Activated T-helper 9 cell treated with anti-CD3 and anti-CD28 coated beads, Interleukin-2, amount 50 U/mL, for 16 hours (primary cell): Measurements from ENCODE around the gene DSCAML1.

ENCODE experiments used
- DNase-seq: peaks from one replicate; pipeline ENCODE4 v3.0.0-alpha.2; 2020; ENCODE audit warnings: low read depth

The DSCAML1 gene

GRCh38 chr11:117724621-117725020 lies 72.4 kb downstream of the DSCAML1 start:
- DNase-seq, result no peak

DNA sequence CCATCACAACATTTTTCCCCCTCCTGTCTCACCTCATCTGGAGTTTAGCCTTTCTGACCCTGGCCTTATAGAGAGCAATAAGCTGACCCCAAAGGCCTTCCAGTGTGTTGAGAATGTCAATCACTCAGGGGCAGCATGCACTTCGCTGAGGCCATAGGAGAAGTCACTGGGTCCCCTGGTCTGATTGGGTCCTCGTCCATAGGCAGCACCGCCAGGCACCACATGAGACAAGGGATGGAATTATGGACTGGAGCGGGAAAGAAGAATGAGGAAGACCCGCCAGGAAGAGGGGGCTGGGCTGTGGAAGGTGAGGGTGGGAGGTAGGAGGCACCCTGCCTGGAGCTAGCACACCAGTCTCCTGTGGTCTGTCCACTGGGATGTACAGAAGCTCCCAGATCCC lies 72.9 kb downstream of the DSCAML1 start:
- no peak for DNase-seq

GRCh38 chr11:117723277-117724024 lies 73.6 kb downstream of the DSCAML1 start:
- no peak for DNase-seq

GRCh38 chr11:117722082-117722481 lies 74.9 kb downstream of the DSCAML1 start:
- DNase-seq, result no peak

DNA sequence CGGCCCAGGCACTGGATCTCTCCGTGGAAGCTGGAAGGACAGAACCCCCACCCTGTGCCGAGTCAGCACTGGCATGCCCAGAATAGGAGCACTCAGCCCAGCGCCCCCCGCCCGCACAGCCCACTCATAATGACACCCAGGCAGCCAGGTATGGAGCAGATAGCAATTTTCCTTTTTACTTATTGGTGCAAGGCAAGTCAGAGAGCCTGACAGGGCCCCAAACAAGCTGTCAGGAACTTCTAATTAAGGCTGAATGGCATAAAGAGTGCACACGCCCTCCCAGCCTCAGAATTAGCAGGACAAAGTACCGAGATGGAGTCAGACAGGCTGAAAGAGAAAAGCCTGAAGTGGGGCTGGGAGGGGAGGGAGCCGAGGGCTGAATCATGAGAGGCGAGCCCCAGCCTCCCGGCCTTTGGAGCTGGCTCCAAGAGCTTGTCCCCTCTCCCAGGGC lies 76.9 kb downstream of the DSCAML1 start:
- DNase-seq, result no peak

DNA sequence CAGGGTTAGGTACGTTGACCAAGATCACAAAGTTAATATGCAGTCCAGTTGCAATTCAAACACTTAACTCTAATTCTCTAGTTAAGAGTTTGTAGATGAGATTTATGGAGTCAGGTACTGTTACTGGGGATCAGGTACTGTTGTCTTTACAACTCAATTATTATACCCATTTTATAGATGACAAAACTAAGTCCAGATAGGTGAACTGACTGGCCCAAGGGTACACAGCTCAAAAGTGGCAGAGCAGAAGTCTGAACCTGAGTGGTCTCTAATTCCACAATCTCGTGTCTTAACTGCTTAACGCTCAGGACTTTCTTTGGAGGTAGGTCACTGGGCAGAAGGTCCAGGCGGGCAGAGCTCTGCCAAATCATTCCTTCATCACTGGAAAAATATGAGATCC lies 77.5 kb downstream of the DSCAML1 start:
- DNase-seq, result no peak

- DNase-seq, result no peak
Measured at GRCh38 chr11:117717485-117718314, 79.3 kb downstream of the DSCAML1 start.

DNA sequence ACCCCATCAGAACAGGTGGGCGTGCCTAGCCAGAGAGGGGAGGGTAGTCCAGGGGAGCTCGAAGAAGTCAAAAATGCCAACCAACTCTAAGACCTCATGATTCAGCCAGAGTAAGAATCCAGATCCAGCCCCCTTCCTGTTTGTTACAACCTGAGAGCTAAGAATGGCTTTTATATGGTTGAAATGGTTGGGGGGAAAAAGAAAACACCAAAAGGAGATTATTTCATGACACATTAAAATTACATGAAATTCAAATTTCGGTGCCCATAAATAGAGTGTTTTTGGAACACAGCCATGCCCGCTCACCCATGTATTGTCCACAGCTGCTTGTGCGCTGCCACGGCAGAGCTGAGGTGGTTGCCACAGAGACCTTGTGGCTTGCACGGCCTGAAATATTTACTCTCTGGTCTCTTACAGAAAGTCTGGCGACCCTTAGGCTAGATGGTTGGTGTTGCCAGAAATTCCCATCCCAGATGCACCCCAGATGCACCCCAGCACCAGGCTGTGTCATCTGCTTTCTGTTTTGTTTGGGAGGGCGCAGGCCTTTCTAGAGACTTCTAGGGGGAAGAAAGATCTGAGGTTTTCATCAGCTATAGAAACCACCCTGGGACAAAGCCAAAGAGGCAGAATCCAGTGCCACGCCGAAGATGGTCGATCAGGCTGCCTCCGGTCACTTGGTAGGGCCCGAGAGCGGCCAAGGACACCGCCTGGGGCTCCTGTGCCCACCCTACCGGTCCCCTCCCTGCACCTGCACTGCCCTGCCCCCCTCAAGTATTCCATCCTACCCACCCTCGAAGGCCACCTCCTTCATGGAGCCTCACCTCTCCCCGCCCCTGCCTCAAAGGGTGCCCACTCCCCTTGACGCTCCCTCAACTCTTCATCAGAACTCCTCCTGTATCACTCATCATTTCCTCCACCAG lies 80.2 kb downstream of the DSCAML1 start:
- no peak for DNase-seq

GRCh38 chr11:117715801-117716200 lies 81.2 kb downstream of the DSCAML1 start:
- no peak for DNase-seq

DNA sequence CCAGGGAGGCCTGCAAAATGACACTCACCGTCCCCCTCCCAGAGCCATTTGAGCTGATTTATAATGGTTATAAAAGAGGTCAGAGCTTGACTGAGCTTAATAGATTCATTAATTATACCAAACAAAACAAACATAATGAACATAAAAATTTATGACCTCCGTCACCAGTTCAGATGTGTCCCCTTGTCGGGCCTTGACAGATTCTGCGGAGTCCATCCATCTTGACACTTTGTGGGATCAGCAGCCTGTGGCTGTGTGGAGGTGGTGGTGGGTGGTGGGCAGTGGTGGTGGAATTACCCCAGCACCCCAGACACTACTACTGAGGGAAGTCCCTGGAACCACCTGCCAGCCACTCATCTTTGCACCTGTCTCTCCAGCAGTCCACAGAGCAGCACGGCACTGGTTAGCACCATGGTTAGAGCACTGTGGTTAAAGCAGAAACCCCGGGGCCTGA lies 83.5 kb downstream of the DSCAML1 start:
- no peak for DNase-seq

DNA sequence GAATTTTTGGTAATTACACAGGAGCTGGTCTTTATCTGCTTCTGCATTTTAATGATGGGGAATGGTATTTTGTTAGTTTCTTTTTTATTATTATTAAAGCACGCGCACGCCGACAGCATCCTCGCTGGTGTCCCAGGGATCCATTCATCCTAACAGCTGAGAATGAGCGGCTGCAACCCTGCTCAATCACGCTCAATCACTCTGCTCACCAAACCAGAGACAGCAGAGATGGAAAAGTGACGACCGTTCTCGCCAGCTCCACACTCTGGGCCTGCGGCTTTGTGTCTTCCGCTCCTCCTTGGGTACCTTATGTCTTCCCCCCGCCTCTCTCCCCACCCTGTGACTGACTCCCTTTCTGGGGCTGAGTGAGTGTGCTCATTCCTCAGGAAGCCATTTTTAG lies 84.5 kb downstream of the DSCAML1 start:
- DNase-seq, result no peak

DNA sequence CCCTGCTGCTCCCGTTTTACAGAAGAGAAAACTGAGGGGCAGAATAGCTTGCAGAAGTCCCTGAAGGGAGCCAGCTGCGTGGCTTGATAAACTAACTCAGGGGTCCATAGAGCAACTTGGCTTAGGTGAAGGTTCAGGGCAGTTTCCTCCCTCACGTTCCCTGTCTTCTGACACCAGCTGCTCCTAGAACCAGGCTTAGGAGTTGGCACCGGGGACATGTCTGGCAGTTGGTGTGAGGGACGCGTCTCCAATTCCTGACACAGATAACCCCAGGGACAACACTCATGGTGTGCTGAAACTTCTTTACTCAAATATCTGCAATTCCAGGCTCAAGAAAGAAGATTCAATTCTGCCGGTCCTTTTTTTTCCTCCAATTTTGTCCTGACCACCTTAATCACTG lies 85.7 kb downstream of the DSCAML1 start:
- no peak for DNase-seq

GRCh38 chr11:117710211-117710610 lies 86.8 kb downstream of the DSCAML1 start:
- DNase-seq, result no peak

- no peak for DNase-seq
Measured at GRCh38 chr11:117706322-117706814, 90.6 kb downstream of the DSCAML1 start.

DNA sequence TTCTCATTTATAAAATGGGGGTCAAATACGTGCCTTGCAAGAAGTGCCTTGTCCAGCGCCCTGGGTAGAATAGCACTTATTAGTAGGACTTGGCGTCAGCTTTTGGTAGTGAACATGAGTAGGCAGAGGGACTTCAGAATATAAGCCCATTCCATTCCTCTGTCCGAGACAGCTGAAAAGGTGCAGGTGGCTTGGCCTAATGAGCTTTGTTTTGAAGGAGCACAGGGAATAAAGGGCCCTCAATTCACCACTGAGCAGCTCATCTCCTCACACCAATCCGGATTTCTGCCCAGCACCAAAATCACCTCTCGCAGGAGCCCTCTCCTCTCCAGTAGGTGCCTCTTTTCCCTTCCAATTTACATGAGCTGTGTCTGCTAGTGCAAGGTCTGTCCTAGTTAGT lies 91.2 kb downstream of the DSCAML1 start:
- DNase-seq, result no peak

- no peak for DNase-seq
Measured at GRCh38 chr11:117704395-117705100, 92.5 kb downstream of the DSCAML1 start.

DNA sequence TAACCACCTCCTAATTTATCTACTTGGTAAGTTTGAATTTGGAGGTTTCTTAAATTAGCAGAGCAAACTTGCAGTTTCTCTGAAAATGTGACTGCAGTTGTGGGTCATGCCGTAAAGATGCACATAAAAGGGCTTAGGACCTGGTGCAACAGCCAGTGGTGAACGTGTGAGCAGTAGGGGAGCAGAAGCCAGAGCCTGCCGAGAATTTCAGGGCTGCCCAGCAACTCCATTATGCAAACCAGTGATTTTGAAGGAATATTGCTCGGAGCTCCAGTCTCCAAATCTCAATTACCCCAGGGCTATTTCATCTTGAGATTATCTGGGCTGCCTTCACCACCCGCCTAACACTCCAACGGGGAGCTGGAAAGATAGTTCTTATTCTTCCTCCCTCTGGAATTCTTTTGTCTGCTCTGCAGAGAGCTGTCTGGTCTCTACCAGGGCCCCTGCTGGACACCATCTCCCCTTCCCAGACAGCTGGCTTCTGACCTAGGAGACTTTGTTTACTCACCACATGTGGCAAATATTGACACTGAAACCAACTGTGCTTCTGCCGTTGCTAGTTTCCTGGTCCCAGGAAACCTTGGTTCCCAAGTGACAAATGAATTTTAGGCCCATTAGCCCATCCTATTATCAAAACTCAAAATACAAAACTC lies 93.9 kb downstream of the DSCAML1 start:
- DNase-seq, result no peak

DNA sequence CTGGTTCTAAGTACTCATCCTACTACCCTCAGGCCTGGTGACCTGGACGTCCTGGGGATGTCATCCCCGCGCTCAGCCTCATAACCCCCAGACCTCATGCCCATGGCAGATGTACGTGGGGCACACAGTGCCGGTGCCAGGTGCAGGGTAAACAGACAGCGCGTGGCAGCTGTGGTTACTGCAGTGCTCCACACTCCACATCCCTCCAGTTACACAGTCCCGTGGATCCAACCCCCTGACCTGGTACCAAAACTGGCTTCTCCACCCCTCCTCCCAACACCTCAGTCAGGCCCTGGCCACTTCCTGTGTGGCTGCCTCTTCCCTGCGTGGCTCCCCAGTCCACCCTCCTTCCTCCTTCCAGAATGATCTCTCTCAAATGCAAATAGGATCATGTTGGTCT lies 95.2 kb downstream of the DSCAML1 start:
- no peak for DNase-seq

- DNase-seq, result no peak
Measured at GRCh38 chr11:117700551-117700950, 96.5 kb downstream of the DSCAML1 start.

GRCh38 chr11:117697319-117697718 lies 99.7 kb downstream of the DSCAML1 start:
- DNase-seq, result no peak

DNA sequence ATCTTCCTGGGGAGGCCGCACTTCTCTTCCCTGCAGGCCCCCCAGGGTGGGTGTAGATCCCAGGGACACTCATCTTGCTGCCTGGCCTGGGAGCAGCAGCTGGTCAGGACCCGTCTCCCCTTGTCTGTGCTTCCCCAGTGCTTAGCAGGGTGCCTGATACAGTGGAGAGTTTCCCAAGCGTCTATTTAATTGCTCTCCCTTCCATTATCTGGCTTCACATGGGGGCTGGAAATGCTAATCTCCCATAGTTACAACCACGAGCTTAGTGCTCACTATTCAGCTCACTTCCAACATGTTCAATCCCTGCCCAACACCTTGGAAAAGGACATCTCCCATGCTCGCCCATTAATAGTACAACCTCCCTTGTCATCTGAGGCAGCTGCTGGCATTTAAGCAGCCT lies 100.5 kb downstream of the DSCAML1 start:
- DNase-seq, result no peak
